Heart left ventricle (tissue), 13 donors: ENCODE data around the gene PTPN21.

Experiments
- POLR2A ChIP-seq, 2 donors: fragments of 450-650 bp; IDR thresholded peaks; one replicate each; pipeline ENCODE4 v1.6.1; 2017; ENCODE audit warnings: antibody characterized with exemption in 2 of 2, mild to moderate bottlenecking in 2 of 2, moderate library complexity in 2 of 2
- TF ChIP-seq, protein P1 (sequence below), 12 donors: fragments of 200-600 bp; sonication (generic) in 4 of 12; IDR thresholded peaks; one replicate each; pipeline versions ENCODE4 v1.5.0 to v1.8.0; 2018 to 2022; ENCODE audit warnings: antibody characterized with exemption in 12 of 12, mild to moderate bottlenecking in 5 of 12
- donor health status: ischemic (EF 13 %, LVEDD 7.1; RV severe dilation, severe dysfunction).
- donor health status: DM: no; HTN: yes; CAD: no.
- donor health status: DM: no; HTN: no; CAD: no.
- donor health status: ischemic (EF 25% LVEDD 6.9; RV normal size, moderate dysfunction).
- donor health status: ischemic (EF 25% LVEDD 5.7; RV mildly dilated, moderate dysfunction).
- donor health status: ischemic (EF 35%, LVEDD 5.7; RV mildly dilated, moderate dysfunction).
- donor health status: nonischemic (EF 11% LVEDD 7.7; RV severe dilation, severe dysfunction).
- donor health status: DM: yes; HTN: yes; CAD: no.
- donor health status: PGD.
- donor health status: ischemic (EF 29% LVEDD 5.4; RV normal size, mild dysfunction).
- donor health status: nonischemic (EF 23%, LVEDD 6.1; RV moderate dilation, normal function).

DNA sequence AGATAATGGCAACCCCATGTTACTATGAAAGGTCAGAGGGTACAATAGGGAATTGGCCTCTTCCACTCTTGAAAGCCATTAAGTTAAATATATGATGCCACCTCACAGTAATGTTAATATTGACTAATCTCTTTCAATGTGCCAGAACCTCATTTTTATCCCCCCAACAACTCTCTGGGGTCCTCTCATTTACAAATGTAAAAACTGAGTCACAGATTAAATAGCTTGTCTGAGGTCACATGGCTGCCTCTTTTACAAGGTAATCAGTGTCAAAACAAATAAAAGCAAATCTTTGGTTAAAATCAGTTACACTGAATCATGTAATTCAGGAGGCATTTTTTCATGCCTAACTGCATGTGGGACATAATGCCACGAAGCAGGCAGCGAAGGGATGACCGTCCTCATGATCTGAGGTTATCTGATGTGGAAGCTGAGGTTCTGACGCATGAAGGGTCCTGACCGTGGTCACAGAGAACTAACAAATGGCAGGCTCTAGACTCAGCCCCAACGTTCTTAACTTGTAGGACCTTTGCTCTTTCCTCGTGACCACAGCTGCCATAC lies 78.5 kb downstream of the PTPN21 start:
- TF ChIP-seq, protein P1, sequence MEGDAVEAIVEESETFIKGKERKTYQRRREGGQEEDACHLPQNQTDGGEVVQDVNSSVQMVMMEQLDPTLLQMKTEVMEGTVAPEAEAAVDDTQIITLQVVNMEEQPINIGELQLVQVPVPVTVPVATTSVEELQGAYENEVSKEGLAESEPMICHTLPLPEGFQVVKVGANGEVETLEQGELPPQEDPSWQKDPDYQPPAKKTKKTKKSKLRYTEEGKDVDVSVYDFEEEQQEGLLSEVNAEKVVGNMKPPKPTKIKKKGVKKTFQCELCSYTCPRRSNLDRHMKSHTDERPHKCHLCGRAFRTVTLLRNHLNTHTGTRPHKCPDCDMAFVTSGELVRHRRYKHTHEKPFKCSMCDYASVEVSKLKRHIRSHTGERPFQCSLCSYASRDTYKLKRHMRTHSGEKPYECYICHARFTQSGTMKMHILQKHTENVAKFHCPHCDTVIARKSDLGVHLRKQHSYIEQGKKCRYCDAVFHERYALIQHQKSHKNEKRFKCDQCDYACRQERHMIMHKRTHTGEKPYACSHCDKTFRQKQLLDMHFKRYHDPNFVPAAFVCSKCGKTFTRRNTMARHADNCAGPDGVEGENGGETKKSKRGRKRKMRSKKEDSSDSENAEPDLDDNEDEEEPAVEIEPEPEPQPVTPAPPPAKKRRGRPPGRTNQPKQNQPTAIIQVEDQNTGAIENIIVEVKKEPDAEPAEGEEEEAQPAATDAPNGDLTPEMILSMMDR (IDR thresholded peaks at IDR 0.05), result no peak
- no peak for TF ChIP-seq POLR2A (IDR thresholded peaks at IDR 0.05)
